ENCODE measurements around the gene SLC38A9. TPM values are rescaled to one million over a fixed set of nuclear protein-coding genes. Genes with fewer than 3 reads are reported as not detected.
A peak's percentile ranks its signal among the peaks of the same experiment; 100 is the strongest.

Gene SLC38A9
- total RNA-seq, 2 donors from 2014 or later, result 38.5 to 41.7 TPM

DNA sequence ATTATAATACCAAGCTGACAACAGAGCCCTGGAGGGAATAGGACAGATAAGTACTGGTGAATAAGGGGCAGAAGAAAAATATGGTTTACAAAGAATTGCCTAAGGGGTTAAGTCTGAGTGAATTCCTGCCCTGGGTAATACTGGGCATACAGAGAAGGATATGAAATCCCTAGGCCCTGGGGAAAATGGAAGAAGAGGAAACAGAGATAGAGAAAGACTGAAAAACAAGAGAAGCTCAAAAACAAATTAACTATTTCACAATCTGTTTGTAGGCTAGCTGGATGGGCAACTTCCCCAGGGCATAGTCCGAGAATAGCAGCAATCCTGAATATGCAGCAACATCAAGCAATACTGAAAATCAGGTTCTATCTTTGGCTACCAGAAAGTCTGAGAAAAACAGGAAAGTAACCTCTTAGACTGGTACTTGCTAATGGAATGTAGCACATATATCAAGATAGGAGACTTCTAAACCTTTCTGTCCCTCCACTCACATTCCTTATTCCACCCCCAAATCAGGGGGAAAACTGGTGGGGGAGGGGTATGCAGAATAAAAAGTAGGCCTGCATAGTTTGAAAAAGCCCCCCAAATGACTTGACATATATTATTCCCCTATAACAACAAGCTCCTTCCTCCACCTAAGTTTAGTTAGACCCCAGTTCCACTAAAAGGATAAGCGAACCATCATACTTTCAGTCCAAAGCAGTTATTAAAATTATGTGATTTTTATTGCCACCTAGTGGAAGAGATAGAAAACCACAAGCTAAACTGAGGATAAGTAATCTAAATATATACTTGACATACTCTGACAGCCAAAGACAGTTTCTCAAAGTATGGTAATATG lies 20.6 kb downstream of the SLC38A9 start:
- Mint-ChIP-seq H3K4me1 (peaks cover 29% of the 10 kb centered on the region), H3K4me3 (no peak overlapping the region), H3K27me3 (ENCODE audit: insufficient read depth) (no peaks in the 10 kb centered on the region), H3K9me3 (peaks cover 14% of the 10 kb centered on the region), H3K36me3 (ENCODE audit: low read depth) (peaks cover 19% of the 10 kb centered on the region), H3K27ac (peak overlapping the region; percentile 13)
- H3K36me3 ChIP-seq (ENCODE audit: control insufficient read depth, insufficient read depth, low read length), result peaks cover 4% of the 10 kb centered on the region
- TF ChIP-seq, protein P1, sequence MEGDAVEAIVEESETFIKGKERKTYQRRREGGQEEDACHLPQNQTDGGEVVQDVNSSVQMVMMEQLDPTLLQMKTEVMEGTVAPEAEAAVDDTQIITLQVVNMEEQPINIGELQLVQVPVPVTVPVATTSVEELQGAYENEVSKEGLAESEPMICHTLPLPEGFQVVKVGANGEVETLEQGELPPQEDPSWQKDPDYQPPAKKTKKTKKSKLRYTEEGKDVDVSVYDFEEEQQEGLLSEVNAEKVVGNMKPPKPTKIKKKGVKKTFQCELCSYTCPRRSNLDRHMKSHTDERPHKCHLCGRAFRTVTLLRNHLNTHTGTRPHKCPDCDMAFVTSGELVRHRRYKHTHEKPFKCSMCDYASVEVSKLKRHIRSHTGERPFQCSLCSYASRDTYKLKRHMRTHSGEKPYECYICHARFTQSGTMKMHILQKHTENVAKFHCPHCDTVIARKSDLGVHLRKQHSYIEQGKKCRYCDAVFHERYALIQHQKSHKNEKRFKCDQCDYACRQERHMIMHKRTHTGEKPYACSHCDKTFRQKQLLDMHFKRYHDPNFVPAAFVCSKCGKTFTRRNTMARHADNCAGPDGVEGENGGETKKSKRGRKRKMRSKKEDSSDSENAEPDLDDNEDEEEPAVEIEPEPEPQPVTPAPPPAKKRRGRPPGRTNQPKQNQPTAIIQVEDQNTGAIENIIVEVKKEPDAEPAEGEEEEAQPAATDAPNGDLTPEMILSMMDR (conservative IDR thresholded peaks at IDR 0.05), result peak; percentile 87
- peaks cover 16% of the 10 kb centered on the region for H3K4me1 ChIP-seq (ENCODE audit: control insufficient read depth, insufficient read depth, low read length)
- H3K27me3 ChIP-seq (ENCODE audit: control insufficient read depth, insufficient read depth, low read length, poor library complexity, severe bottlenecking), result no peaks in the 10 kb centered on the region
- H3K9ac ChIP-seq (ENCODE audit: extremely low read depth, low read length, poor library complexity, severe bottlenecking), result no peak overlapping the region
- H3K9me3 ChIP-seq (ENCODE audit: control insufficient read depth, low read length), result no peaks in the 10 kb centered on the region
- H3K27ac ChIP-seq (ENCODE audit: low read depth, low read length), result no peak overlapping the region
- DNase-seq, result no peak
- H3K4me3 ChIP-seq (ENCODE audit: low read length), result no peak overlapping the region
- 96 to 100% methylated on average over 1 to 2 of the region's 2 CpGs for WGBS, 2 experiments (ENCODE audit: insufficient coverage in 1 of 2, insufficient read length in 1 of 2)

DNA sequence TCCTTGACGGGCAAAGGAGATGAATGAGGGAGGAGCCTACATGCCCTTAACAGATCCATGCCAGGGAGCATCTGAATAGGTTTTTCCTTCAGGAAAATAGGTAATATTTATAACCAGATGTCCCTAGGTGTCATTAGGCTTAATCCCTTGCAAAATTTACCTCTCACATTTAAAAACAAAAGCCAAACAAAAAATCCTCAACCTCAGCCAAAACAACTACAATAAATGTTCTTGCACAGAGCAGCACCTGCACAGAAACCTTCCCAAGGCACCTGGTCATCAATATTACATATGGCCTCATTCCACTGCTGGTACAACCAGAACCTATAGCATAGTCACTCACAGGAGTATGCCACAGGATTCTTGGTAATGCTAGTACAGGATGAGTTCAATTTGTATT lies 30.1 kb downstream of the SLC38A9 start:
- Histone ChIP-seq H3K4me3 (ENCODE audit: low read length) (no peak overlapping the region), H3K36me3 (ENCODE audit: control insufficient read depth, insufficient read depth, low read length) (peaks cover 3% of the 10 kb centered on the region), H3K9ac (ENCODE audit: extremely low read depth, low read length, poor library complexity, severe bottlenecking) (no peak overlapping the region), H3K27ac (ENCODE audit: low read depth, low read length) (no peak overlapping the region), H3K27me3 (ENCODE audit: control insufficient read depth, insufficient read depth, low read length, poor library complexity, severe bottlenecking) (no peaks in the 10 kb centered on the region), H3K4me1 (ENCODE audit: control insufficient read depth, insufficient read depth, low read length) (no peaks in the 10 kb centered on the region), H3K9me3 (ENCODE audit: control insufficient read depth, low read length) (no peaks in the 10 kb centered on the region)
- no peak overlapping the region for H3K27ac Mint-ChIP-seq
- H3K36me3 Mint-ChIP-seq (ENCODE audit: low read depth), result peaks cover 25% of the 10 kb centered on the region
- 88% methylated on average over 1 of the region's 1 CpG; no CpG with 5 or more reads in 1 of the 2 experiments for WGBS, 2 experiments (ENCODE audit: insufficient coverage in 1 of 2, insufficient read length in 1 of 2)
- DNase-seq, result no peak
- H3K4me3 Mint-ChIP-seq, result no peak overlapping the region
- H3K27me3 Mint-ChIP-seq (ENCODE audit: insufficient read depth), result no peaks in the 10 kb centered on the region
- peaks cover 6% of the 10 kb centered on the region for H3K9me3 Mint-ChIP-seq
- TF ChIP-seq, protein P1 (conservative IDR thresholded peaks at IDR 0.05), result no peak
- H3K4me1 Mint-ChIP-seq, result peaks cover 6% of the 10 kb centered on the region

DNA sequence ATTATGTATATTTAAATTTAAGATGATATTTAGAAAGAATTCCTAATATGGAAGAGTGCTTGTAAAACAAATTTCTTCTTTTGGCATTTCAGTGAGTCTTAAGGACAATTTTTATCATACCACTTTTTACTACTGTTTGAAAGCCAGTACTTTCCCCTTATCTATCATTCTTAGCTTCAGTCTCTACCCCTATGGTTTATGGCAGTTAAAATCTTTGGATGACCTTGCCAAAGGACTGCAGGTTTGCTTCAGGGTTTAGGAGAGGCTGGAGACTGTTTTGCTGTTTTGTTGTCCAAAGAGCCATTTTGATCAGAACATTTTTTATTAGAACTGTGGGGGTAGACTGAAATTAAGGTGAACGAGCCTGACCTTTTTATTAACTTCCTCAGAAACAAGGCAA lies 30.8 kb downstream of the SLC38A9 start:
- 100% methylated on average over 1 of the region's 1 CpG for WGBS, 2 experiments (ENCODE audit: insufficient coverage in 1 of 2, insufficient read length in 1 of 2)
- Histone ChIP-seq H3K9me3 (ENCODE audit: control insufficient read depth, low read length) (no peaks in the 10 kb centered on the region), H3K36me3 (ENCODE audit: control insufficient read depth, insufficient read depth, low read length) (peaks cover 3% of the 10 kb centered on the region), H3K4me1 (ENCODE audit: control insufficient read depth, insufficient read depth, low read length) (no peaks in the 10 kb centered on the region), H3K9ac (ENCODE audit: extremely low read depth, low read length, poor library complexity, severe bottlenecking) (no peak overlapping the region), H3K27ac (ENCODE audit: low read depth, low read length) (no peak overlapping the region), H3K27me3 (ENCODE audit: control insufficient read depth, insufficient read depth, low read length, poor library complexity, severe bottlenecking) (no peaks in the 10 kb centered on the region), H3K4me3 (ENCODE audit: low read length) (no peak overlapping the region)
- Mint-ChIP-seq H3K27me3 (ENCODE audit: insufficient read depth) (no peaks in the 10 kb centered on the region), H3K4me3 (no peak overlapping the region), H3K36me3 (ENCODE audit: low read depth) (peaks cover 23% of the 10 kb centered on the region), H3K4me1 (peaks cover 6% of the 10 kb centered on the region), H3K27ac (no peak overlapping the region), H3K9me3 (peaks cover under 1% of the 10 kb centered on the region)
- TF ChIP-seq, protein P1 (conservative IDR thresholded peaks at IDR 0.05), result no peak
- no peak for DNase-seq

Measured in endodermal cell (in vitro differentiated cells).